Raji (cell line): Measurements from ENCODE around the gene PHYHD1.

Source experiments
- POLR2A ChIP-seq: IDR thresholded peaks from 2 replicates; pipeline ENCODE4 v1.6.1; 2011; ENCODE audit warnings: low read depth, low read length, control low read depth; ENCODE audit not compliant: insufficient read depth

PHYHD1 gene

DNA sequence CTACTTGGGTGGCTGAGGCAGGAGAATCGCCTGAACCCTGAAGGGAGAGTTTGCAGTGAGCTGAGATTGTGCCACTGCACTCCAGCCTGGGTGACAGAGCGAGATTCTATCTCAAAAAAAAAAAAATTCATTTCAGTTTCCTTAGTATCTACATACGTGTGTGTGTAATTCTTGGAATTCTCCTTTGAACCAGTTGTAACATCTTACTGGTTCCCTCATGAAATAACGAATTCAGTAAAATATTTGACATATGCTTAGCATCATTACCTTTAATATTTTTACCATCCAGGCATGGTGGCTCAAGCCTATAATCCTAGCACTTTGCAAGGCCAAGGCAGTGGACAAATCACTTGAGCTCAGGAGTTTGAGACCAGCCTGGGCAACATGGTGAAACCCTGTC, 8.8 kb downstream of the PHYHD1 start:
- no peak for TF ChIP-seq POLR2A

DNA sequence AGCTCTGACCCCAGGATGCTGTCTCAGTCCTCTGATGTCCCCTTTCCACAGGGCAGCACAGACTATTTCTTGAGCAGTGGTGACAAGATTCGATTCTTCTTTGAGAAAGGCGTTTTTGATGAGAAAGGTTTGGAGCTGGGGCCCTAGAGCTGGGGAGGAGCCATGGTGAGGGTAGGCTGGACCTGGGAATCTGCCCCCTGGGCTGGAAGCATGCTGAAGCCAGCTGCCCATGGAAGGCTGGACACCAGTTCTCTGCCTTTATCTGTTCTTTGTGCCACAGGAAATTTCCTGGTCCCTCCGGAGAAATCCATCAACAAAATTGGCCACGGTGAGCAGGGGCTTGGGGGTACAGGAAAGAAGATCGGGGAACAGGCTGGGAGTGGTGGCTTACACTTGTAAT, 12.9 kb downstream of the PHYHD1 start:
- no peak for TF ChIP-seq POLR2A

DNA sequence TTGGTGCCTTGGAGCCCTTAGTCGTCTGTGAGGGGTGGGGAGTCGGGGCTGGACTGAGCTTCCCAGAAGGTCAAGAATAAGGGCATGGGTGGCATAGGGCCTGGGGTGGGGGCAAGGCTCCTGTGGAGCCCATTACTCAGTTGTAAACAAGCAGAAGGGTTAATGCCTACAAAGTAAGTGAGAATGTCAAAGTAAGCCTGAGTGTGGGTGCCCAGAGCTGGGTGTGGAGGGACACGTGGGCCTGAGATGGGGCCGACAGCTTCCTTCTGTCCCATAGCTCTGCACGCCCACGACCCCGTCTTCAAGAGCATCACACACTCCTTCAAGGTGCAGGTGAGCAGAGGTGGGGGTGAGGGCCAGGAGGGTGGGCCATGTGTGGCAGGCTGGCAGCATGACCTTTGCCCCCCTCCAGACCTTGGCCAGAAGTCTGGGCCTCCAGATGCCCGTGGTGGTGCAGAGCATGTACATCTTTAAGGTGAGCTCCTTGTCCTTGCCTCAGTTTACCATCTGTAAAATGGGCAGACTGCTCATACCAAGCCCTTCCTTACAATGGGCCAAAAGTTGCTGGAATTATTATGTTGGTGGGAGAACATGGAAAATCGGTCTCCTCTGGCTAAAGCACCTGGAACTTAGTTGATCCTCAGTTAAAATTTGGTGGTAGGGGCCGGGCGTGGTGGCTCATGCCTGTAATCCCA, 15.5 kb downstream of the PHYHD1 start:
- TF ChIP-seq POLR2A: no peak

DNA sequence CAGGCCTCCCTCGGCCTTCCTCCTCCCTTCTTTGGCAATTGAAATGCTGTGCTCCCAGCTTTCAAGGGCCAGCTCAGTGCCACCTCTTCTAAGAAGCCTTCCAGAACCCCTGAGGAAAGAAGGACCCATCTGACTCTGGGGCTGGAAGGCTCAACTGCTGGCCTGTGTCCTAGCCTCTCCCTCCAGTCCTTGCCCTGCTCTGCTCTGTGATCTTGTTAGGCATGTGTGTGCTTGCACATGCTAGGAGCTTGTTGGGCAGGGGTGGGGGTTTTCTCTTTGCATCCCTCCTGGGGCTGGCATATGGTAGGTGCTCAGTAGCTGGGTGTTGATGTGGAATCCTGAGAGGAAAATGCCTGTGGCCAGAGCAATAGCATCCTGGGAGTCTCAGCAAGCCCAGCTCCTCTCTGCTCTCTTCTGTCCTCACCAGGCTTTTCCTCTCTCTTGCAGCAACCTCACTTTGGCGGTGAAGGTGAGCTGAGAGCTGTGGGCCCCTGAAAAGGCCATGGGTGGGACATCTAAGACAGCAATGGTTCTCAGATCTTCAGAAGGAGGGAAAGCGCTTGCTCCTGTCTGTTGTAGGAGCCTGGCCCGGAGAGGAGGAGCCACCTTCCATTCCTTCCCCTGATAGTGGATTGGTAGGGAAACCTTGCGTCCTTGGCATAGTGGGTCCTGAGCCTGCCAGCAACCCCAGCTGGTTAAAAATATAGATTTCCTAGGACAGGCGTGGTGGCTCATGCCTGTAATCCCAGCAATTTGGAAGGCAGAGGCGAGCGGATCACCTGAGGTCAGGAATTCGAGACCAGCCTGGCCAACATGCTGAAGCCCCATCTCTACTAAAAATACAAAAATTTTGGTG, 16.8 kb downstream of the PHYHD1 start:
- TF ChIP-seq POLR2A: no peak

DNA sequence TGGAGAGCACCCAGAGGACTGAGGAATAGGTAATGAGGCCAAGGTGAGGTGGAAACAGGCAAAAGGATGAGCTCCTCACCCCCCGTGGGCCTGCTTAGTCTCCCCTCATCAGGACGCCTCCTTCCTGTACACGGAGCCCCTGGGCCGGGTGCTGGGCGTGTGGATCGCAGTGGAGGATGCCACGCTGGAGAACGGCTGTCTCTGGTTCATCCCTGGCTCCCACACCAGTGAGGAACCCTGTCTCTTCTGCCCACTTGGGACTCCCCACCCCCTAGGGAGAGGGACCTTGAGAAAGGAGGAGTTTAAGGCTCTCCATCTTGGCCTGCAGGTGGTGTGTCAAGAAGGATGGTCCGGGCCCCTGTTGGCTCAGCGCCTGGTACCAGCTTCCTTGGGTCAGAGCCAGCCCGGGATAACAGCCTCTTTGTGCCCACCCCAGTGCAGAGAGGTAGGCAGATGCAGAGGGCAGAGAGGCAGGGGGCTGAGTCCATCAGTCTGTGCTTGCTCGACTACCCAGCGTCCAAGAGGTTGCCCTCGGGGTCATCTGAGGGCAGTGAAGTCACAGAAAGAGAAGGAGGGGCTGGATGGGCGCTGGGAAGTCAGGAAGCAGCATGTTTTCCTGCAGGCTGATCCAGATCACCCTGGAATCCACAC, 19.6 kb downstream of the PHYHD1 start:
- no peak for TF ChIP-seq POLR2A

DNA sequence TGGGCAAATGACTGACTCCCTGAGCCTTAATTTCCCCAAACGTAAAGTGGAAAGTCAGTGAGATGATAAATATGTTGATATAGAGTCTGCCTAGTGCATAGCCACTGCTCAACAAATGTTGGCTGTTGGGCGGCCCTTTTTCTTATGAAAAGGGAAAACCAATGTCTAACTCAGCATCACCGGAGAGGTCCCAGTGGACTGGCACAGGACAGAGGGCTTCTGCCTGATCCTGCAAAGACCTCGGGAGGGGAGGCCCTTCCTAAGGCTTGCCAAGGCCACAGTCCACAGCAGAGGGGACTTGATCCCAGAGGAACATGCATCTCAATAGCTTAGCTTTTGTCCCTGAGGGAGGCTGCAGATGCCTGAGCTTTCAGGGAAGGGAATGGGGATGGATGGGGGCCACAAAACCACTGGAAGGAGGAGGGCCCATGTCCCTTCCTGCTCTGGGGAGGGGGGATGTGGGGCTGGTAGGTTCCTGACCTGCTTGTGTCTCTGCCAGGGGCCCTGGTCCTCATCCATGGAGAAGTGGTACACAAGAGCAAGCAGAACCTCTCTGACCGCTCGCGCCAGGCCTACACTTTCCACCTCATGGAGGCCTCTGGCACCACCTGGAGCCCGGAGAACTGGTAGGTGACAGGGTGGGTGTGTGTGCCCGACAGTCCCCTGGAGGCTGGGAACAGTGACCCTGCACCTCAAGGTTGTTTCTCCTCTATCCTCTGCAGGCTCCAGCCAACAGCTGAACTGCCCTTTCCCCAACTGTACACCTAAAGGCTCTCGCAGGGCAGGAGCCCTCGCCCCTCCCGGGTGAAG, 20.4 kb downstream of the PHYHD1 start:
- no peak for TF ChIP-seq POLR2A

DNA sequence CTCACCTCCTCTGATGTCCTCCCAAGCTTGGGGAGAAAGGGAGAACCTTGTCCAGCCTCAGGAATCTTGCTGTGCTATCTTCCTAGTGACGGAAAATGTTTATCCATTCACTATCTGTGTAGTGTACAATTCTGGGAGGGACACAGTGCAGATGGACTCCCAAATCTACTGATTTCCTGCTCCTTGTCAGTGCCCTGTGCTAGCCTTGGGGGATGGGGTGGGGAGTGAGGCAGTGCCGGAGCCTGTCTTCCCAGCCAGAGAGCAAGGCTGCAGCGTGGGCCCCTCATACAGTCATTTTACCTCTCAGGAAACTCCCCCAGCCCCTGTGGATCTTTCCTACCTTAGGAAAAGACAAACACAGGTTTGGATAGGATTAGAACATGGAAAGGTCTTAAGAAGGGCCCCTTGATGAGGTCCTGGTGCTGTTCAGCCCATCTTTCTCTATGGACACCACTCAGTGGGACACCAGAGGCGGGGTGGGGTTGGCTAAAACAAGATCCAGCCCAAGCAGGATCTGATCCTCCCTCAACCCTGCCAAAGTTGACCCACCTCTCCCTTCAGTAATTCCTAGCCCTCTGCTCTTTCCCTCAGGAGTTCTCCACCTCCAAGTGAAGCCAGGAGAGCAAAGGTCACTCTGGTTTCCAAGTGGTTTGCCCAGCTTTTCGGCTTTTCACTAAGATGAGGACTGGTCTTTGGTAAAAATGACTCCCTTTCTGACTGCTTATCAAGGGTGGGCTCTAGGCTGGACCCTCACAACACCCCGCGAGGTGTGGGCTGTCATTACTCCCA, 23.2 kb downstream of the PHYHD1 start:
- no peak for TF ChIP-seq POLR2A

DNA sequence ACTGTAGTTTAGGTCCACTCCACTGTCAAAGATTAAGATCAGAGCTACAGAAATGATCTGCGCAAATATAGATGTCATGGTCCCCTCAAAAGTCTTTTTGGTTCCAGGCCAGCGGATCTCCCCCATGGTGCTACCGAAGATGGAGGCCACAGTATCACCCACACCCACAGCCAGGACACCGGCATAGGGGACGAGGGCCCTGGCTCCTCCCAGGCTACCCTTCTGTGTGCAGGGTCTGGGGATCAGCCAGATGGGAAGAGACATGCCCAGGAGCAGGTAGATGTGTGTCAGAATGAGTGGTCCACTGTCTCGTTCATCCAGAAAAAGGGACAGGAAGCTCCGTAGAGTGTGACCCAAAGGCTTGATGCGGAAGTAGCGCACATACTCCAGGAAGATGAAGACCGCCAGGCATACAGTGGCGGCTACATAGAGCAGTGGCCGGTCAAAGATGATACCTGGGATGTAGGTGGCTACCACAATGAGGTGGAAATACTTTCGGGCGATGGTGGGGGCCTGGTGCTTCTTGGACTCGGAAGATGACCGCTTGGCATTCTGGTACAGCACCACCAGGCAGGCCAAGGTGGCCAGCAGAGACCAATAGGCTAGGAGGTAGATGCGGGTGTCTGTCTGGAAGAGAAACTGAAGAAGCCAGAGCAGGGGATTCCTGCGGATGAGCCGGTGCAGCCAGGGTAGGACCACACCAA, 25.2 kb downstream of the PHYHD1 start:
- no peak for TF ChIP-seq POLR2A

DNA sequence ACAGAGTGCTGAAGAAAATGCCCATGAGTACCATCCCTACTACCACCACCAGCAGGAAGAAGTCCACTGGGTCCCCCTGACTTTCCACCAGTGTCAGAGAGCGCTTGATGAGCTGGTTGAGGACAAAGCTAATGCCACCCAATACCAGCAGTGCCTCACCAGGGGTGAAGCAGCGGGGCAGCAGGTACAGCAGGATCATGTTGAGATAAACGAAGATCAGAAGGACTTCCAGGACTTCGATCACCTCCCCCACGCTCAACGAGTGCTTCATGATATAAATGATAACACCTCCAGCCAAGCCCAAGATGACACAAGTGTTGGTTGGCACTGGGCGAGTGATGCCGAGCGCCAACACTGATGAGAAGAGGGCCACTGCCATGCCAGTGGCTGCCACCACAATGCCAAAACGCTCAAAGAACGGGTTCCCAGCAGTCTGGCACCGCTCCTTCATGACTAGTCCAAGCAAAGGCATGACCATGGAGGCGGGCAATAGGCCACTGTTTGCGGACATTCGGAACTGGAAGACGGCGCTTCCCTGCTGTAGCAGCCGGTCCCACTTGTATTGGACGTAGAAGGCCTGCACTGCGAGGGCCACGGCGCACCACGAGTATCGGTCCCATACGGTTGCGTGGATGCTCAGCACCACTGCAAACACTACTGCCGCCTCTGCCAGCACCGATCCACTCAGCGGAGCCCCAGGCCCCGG, 25.9 kb downstream of the PHYHD1 start:
- TF ChIP-seq POLR2A: no peak

DNA sequence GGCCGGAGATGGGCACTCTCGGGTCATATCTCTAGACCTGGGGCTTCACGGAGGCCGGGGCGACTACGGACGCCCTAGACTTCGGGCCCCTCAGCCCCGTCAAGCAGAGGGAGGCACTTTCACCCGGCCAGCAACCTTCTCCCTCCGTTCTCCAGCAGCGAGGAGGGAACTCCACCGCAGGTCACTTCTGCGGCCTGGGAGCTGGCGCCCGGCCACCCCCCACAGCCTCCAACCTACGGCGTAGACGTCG, 26.4 kb downstream of the PHYHD1 start:
- TF ChIP-seq POLR2A: no peak

DNA sequence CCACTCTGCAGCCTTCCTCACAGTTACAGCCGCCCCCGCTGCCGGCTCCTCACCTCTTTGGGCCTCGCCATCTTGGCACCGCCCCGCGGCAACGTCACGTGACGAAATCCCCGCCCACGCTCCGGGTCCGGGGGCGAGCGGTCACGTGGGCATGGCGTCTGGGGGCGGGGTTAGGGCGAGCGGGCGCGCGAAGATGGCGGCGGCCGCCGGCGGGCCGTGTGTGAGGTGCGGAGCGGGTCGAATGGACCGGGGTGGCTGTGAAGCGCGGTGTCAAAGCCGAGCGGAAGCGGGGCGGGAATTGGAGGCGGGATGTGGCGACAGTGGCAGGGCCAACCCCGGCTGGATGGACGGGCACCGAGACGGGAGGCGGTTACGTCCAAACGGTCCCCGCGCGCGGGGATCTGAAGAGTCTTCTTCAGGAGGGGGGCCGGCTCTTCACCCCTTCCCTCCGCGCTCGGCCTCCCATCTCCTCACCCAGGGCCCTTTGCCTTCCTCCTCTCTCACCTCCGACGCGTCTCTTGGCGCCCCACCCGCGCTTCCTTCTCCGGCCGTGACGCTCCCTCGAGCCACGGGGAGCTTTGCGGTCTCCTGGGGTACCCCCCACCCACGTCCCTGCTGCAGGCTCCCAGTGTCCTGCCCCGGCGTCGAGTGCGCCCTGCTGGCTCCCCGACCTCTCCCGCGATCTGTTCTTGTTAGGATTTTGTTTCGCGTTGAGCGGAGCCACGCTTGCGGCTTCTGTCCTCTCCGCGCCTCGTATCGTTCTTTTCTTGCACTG, 26.9 kb downstream of the PHYHD1 start, which contains the start of the genes DOLK and NUP188:
TSS of gene DOLK (minus strand) at position 77 of the 775 bp plus-strand sequence. CDS start 300 bp downstream, outside the sequence.
TSS of gene NUP188 (plus strand) at position 173 of the 775 bp plus-strand sequence. CDS start at position 194, 21 bp downstream.
- peak; percentile 96 for TF ChIP-seq POLR2A

DNA sequence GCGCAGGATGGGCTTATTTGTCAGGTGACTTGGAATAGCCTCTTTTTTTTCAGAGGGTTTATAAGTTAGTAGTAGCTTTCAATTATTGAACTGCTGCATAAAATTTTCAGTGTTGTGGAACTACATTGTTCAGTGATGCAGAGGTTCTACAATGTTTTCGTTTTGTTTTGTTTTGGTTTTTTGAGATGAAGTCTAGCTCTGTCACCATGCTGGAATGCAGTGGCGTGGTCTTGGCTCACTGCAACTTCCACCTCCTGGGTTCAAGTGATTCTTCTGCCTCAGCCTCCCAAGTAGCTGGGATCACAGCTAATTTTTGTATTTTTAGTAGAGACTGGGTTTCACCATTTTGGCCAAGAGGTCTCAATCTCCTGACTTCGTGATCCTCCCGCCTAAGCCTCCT, 48.7 kb downstream of the PHYHD1 start:
- TF ChIP-seq POLR2A: no peak

DNA sequence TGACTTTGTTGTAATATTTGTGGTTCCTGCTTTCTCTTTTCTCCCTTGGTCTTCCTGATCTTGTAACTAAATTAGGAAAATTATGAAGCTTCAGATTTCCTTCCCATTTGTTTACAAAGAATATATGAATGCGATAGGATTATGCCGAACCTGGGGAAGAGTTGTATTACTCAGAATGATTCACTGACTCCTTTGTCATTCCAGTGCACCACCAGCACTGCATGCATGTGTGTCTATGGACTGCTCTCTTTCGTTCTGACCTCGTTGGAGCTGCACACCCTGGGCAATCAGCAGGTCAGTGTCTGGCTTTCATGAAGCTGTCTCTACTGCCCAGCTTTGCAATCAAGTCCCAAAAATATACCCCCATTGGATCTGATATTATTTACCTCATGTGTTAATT, 52.2 kb downstream of the PHYHD1 start:
- no peak for TF ChIP-seq POLR2A

DNA sequence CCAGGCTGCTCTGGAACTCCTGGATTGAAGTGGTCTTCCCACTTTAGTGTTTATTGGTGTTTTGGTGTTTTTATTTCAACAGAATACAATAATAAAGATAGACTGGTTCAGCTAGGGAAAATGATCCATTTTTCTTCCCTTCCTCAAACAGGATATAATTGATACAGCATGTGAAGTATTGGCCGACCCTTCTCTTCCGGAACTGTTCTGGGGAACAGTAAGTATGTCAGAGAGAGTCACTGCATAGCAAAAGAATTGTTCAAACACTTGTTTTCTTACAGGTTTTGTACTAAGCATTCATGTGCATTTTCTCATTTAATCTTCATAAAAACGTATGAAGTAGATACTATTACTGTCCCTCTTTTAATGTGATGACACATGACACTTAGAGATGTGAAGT, 58.3 kb downstream of the PHYHD1 start:
- no peak for TF ChIP-seq POLR2A
